Measurements from ENCODE around the gene CGNL1. TPM values are rescaled to one million over a fixed set of nuclear protein-coding genes. Genes with fewer than 3 reads are reported as not detected.

CGNL1 gene
- total RNA-seq, 4 donors from 2014 or later, result 9.6 to 21.3 (median 13.1) TPM

GRCh38 chr15:57443486-57443885 is 67.2 kb downstream of the CGNL1 start:
- TF ChIP-seq POLR2AphosphoS5 (IDR thresholded peaks at IDR 0.05), result no peak
- TF ChIP-seq POLR2A (IDR thresholded peaks at IDR 0.05; ENCODE audit: low read depth), result no peak
- no peak for TF ChIP-seq CTCF (IDR thresholded peaks at IDR 0.05)
- no peak for TF ChIP-seq EP300 (IDR thresholded peaks at IDR 0.05)
- Histone ChIP-seq H3K4me3 (no peak overlapping the region), H3K9me3 (no peaks in the 10 kb centered on the region), H3K27me3 (no peaks in the 10 kb centered on the region), H3K27ac (replicated peaks in 1 of 4) (no peak overlapping the region), H3K36me3 (peaks cover 0 to 8% (median 0%) of the 10 kb centered on the region in 4 donors), H3K4me1 (peaks cover 0 to 5% (median 3%) of the 10 kb centered on the region in 4 donors)
- intact Hi-C loops (cut with DNase I), result no loop called here
- 94% methylated on average over 8 of the region's 8 CpGs for WGBS
- DNase-seq (ENCODE audit: extremely low spot score), result no peak

DNA sequence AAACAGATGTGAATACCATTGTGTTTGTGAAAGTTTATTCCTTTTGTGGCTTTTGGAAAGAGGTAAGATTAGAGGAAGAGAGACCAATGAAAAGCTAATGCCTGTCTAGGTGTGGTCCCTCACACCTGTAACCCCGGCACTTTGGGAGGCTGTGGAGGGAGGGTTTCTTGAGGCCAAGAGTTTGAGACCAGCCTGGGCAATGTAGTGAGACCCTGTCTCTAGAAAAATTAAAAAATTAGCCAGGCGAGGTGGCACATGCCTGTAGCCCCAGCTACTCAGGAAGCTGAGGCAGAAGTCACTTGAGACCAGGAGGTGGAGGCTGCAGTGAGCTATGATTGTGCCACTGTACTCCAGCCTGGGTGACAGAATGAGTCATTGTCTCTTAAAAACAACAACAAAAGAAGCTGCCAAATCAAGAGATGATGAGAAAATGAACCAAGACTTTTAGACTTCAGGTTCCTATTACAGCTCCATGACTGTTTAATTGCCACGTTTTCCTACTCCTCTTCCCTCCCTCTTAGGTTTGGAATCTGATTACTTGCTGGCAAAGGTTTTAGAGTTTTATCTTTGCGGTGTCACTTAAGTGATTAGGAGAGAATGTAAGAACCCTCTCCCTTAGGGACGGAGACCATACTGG is 68.7 kb downstream of the CGNL1 start:
- 78% methylated on average over 5 of the region's 5 CpGs for WGBS
- H3K27ac ChIP-seq (replicated peaks in 1 of 4), result no peak overlapping the region
- no peak for DNase-seq (ENCODE audit: extremely low spot score)
- intact Hi-C loops (cut with DNase I), result no loop called here
- peaks cover 0 to 8% (median 0%) of the 10 kb centered on the region in 4 donors for H3K36me3 ChIP-seq
- no peaks in the 10 kb centered on the region for H3K27me3 ChIP-seq
- peaks cover 0 to 5% (median 3%) of the 10 kb centered on the region in 4 donors for H3K4me1 ChIP-seq
- H3K9me3 ChIP-seq, result no peaks in the 10 kb centered on the region
- no peak overlapping the region for H3K4me3 ChIP-seq
- TF ChIP-seq EP300 (IDR thresholded peaks at IDR 0.05) (no peak), POLR2AphosphoS5 (IDR thresholded peaks at IDR 0.05) (no peak), POLR2A (IDR thresholded peaks at IDR 0.05; ENCODE audit: low read depth) (no peak), CTCF (IDR thresholded peaks at IDR 0.05) (no peak)

DNA sequence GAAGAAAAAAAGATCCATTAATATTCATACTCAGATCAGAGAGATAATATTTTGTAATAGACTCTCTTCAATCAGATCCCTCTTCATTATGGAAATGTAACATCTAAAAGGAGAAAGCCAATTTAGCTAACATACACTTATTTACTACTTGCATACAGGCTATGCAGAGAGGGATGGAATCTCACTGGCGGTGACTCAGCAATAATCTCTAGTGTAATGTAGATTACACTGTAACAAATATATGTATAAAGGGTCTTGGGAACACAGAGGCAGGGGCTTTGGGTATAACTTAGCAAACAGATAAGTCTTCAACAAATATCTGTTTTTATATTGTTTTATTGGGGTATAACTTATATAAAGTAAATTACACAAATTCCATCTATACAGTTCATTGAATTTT is 69.6 kb downstream of the CGNL1 start:
- TF ChIP-seq POLR2AphosphoS5 (IDR thresholded peaks at IDR 0.05) (no peak), POLR2A (IDR thresholded peaks at IDR 0.05; ENCODE audit: low read depth) (no peak), EP300 (IDR thresholded peaks at IDR 0.05) (no peak), CTCF (IDR thresholded peaks at IDR 0.05) (no peak)
- H3K27ac ChIP-seq (replicated peaks in 1 of 4), result no peak overlapping the region
- H3K4me3 ChIP-seq, result no peak overlapping the region
- DNase-seq (ENCODE audit: extremely low spot score), result no peak
- whole genome bisulfite sequencing, result 88% methylated on average over 1 of the region's 1 CpG
- intact Hi-C loops (cut with DNase I), result no loop called here
- peaks cover 0 to 8% (median 0%) of the 10 kb centered on the region in 4 donors for H3K36me3 ChIP-seq
- H3K9me3 ChIP-seq, result no peaks in the 10 kb centered on the region
- no peaks in the 10 kb centered on the region for H3K27me3 ChIP-seq
- peaks cover 0 to 5% (median 3%) of the 10 kb centered on the region in 4 donors for H3K4me1 ChIP-seq

- Histone ChIP-seq H3K27me3 (no peaks in the 10 kb centered on the region), H3K4me1 (peaks cover 0 to 5% (median 3%) of the 10 kb centered on the region in 4 donors), H3K36me3 (peaks cover 0 to 8% (median 0%) of the 10 kb centered on the region in 4 donors), H3K4me3 (no peak overlapping the region), H3K9me3 (no peaks in the 10 kb centered on the region), H3K27ac (replicated peaks in 1 of 4) (no peak overlapping the region)
- WGBS, result 91% methylated on average over 3 of the region's 3 CpGs
- no peak for TF ChIP-seq POLR2A (IDR thresholded peaks at IDR 0.05; ENCODE audit: low read depth)
- no peak for TF ChIP-seq CTCF (IDR thresholded peaks at IDR 0.05)
- TF ChIP-seq EP300 (IDR thresholded peaks at IDR 0.05), result no peak
- no peak for TF ChIP-seq POLR2AphosphoS5 (IDR thresholded peaks at IDR 0.05)
- no peak for DNase-seq (ENCODE audit: extremely low spot score)
- intact Hi-C loops (cut with DNase I), result no loop called here
These were observed 70.1 kb downstream of the CGNL1 start for GRCh38 chr15:57446393-57446792.

- intact Hi-C loops (cut with DNase I), result no loop called here
- Histone ChIP-seq H3K4me3 (no peak overlapping the region), H3K27me3 (no peaks in the 10 kb centered on the region), H3K27ac (replicated peaks in 1 of 4) (no peak overlapping the region), H3K36me3 (peaks cover 0 to 23% (median 0%) of the 10 kb centered on the region in 4 donors), H3K9me3 (no peaks in the 10 kb centered on the region), H3K4me1 (no peaks in the 10 kb centered on the region)
- TF ChIP-seq POLR2A (IDR thresholded peaks at IDR 0.05; ENCODE audit: low read depth) (no peak), CTCF (IDR thresholded peaks at IDR 0.05) (no peak), POLR2AphosphoS5 (IDR thresholded peaks at IDR 0.05) (no peak), EP300 (IDR thresholded peaks at IDR 0.05) (no peak)
- no peak for DNase-seq (ENCODE audit: extremely low spot score)
These were observed 75.2 kb downstream of the CGNL1 start for GRCh38 chr15:57451555-57451954.

Data from esophagus muscularis mucosa (tissue), 4 donors.